ENCODE results near the gene CRYZ. TPM values are rescaled to one million over a fixed set of nuclear protein-coding genes. Genes with fewer than 3 reads are reported as not detected.

Gene CRYZ
- total RNA-seq, 1 donor from 2014 or later: not detected

- H3K4me2 ChIP-seq: no peak overlapping the region
- no peaks in the 10 kb centered on the region for H3K9me3 Mint-ChIP-seq
These were observed 18.2 kb downstream of the CRYZ start for GRCh38 chr1:74714429-74715235.

GRCh38 chr1:74713849-74714248 is 19.0 kb downstream of the CRYZ start:
- no peaks in the 10 kb centered on the region for H3F3A ChIP-seq (ENCODE audit: low read depth)
- H3K27me3 Mint-ChIP-seq (ENCODE audit: insufficient read depth, low read depth): no peaks in the 10 kb centered on the region
- no peaks in the 10 kb centered on the region for H3K9me3 ChIP-seq (ENCODE audit: low read depth)
- H3K4me2 ChIP-seq: peak overlapping the region; percentile 21
- no peak overlapping the region for H3K4me3 ChIP-seq
- peaks cover 2% of the 10 kb centered on the region for H3K36me3 Mint-ChIP-seq
- no peaks in the 10 kb centered on the region for H3K9me3 Mint-ChIP-seq
- no peak overlapping the region for H3K27ac Mint-ChIP-seq
- no peaks in the 10 kb centered on the region for H3K36me3 ChIP-seq
- no peaks in the 10 kb centered on the region for H3K79me2 ChIP-seq (ENCODE audit: low read depth)
- no peak for TF ChIP-seq CTCF (IDR thresholded peaks at IDR 0.05)
- TF ChIP-seq EZH2phosphoT487 (IDR thresholded peaks at IDR 0.05): no peak
- TF ChIP-seq EZH2 (IDR thresholded peaks at IDR 0.05): no peak
- H3K4me3 Mint-ChIP-seq: no peak overlapping the region
- no peak overlapping the region for H3K27ac ChIP-seq
- no peaks in the 10 kb centered on the region for H4K20me1 ChIP-seq (ENCODE audit: low read depth)
- H3K4me1 Mint-ChIP-seq: peaks cover 10% of the 10 kb centered on the region
- H2AFZ ChIP-seq (replicated peaks): peak overlapping the region; percentile 67
- H3K4me1 ChIP-seq: peaks cover 17% of the 10 kb centered on the region
- no peaks in the 10 kb centered on the region for H3K27me3 ChIP-seq
- no peak overlapping the region for H3K9ac ChIP-seq
- no peak for DNase-seq (ENCODE audit: low spot score)

More at GRCh38 chr1:74714429-74715235, 18.2 kb downstream of the CRYZ start:
- no peaks in the 10 kb centered on the region for H3K27me3 ChIP-seq
- H4K20me1 ChIP-seq (ENCODE audit: low read depth): no peaks in the 10 kb centered on the region
- Mint-ChIP-seq H3K27me3 (ENCODE audit: insufficient read depth, low read depth) (no peaks in the 10 kb centered on the region), H3K4me3 (no peak overlapping the region), H3K36me3 (peaks cover 2% of the 10 kb centered on the region), H3K27ac (no peak overlapping the region), H3K4me1 (peaks cover 10% of the 10 kb centered on the region)
- DNase-seq (ENCODE audit: low spot score): no peak
- TF ChIP-seq CTCF (IDR thresholded peaks at IDR 0.05) (no peak), EZH2phosphoT487 (IDR thresholded peaks at IDR 0.05) (no peak), EZH2 (IDR thresholded peaks at IDR 0.05) (no peak)
- H3K9ac ChIP-seq: no peak overlapping the region
- H3K4me1 ChIP-seq: peaks cover 17% of the 10 kb centered on the region
- H2AFZ ChIP-seq (replicated peaks): no peak overlapping the region
- H3K79me2 ChIP-seq (ENCODE audit: low read depth): no peaks in the 10 kb centered on the region
- no peaks in the 10 kb centered on the region for H3F3A ChIP-seq (ENCODE audit: low read depth)
- H3K36me3 ChIP-seq: no peaks in the 10 kb centered on the region
- no peaks in the 10 kb centered on the region for H3K9me3 ChIP-seq (ENCODE audit: low read depth)
- no peak overlapping the region for H3K4me3 ChIP-seq
- no peak overlapping the region for H3K27ac ChIP-seq

GRCh38 chr1:74712881-74713280 is 20.0 kb downstream of the CRYZ start:
- Histone ChIP-seq H4K20me1 (ENCODE audit: low read depth) (no peaks in the 10 kb centered on the region), H3K4me1 (peaks cover 17% of the 10 kb centered on the region), H3K36me3 (no peaks in the 10 kb centered on the region), H3K79me2 (ENCODE audit: low read depth) (no peaks in the 10 kb centered on the region), H3K4me2 (peak overlapping the region; percentile 21), H3K27me3 (no peaks in the 10 kb centered on the region), H3K9ac (no peak overlapping the region), H3K4me3 (no peak overlapping the region), H3F3A (ENCODE audit: low read depth) (no peaks in the 10 kb centered on the region), H2AFZ (replicated peaks) (peak overlapping the region; percentile 23), H3K9me3 (ENCODE audit: low read depth) (no peaks in the 10 kb centered on the region), H3K27ac (peak overlapping the region; percentile 44)
- Mint-ChIP-seq H3K27me3 (ENCODE audit: insufficient read depth, low read depth) (peaks cover under 1% of the 10 kb centered on the region), H3K27ac (no peak overlapping the region), H3K36me3 (peaks cover 2% of the 10 kb centered on the region), H3K4me1 (peaks cover 10% of the 10 kb centered on the region), H3K4me3 (no peak overlapping the region), H3K9me3 (no peaks in the 10 kb centered on the region)
- DNase-seq (ENCODE audit: low spot score): peak; percentile 47
- TF ChIP-seq EZH2 (IDR thresholded peaks at IDR 0.05) (no peak), CTCF (IDR thresholded peaks at IDR 0.05) (no peak), EZH2phosphoT487 (IDR thresholded peaks at IDR 0.05) (no peak)

Data from neural progenitor cell (in vitro differentiated cells).